Panc1 (cell line): Measurements from ENCODE around the gene MYO1E. TPM values are rescaled to one million over a fixed set of nuclear protein-coding genes. Genes with fewer than 3 reads are reported as not detected.

Source experiments
- ATAC-seq: fragments of 200-7000 bp; cut with Tn5 transposase; 2 replicates; pipeline ENCODE4 v1.9.1; 2020; ENCODE audit warnings: mild to moderate bottlenecking, moderate library complexity
- BruUV-seq: library from RNA; stranded (reverse); fragments of 400-500 nt; replicated peaks from 2 replicates; lab custom pipeline; 2021; lab: Mats Ljungman, UMichigan
- CTCF ChIA-PET: fragments of 300-600 bp; sonication (Branson Sonifier 250); formaldehyde crosslinking; loops from one replicate; lab custom pipeline; 2022; ENCODE audit warnings: antibody characterized with exemption; lab: Charles Lee
- POLR2A ChIA-PET: fragments of 300-600 bp; sonication (Branson Sonifier 250); formaldehyde crosslinking; loops from one replicate; lab custom pipeline; 2022; ENCODE audit warnings: antibody characterized with exemption; lab: Charles Lee
- DNase-seq: peaks from one replicate; pipeline ENCODE4 v3.0.0-alpha.2; 2010; ENCODE audit warnings: low read depth, low spot score
- H3K27ac ChIP-seq: 2 replicates; pipeline ENCODE4 v1.5.1; 2011; ENCODE audit warnings: mild to moderate bottlenecking, low read length, inconsistent platforms
- H3K27me3 ChIP-seq: fragments of 200-500 bp; sonication (Bioruptor generic); 2 replicates; pipeline ENCODE4 v1.6.0; 2014; ENCODE audit warnings: low read length, inconsistent platforms; ENCODE audit not compliant: control insufficient read depth, insufficient read depth
- H3K36me3 ChIP-seq: fragments of 200-500 bp; sonication (Bioruptor generic); 2 replicates; pipeline ENCODE4 v1.5.1; 2014; ENCODE audit warnings: inconsistent platforms, mild to moderate bottlenecking, low read length, moderate library complexity; ENCODE audit not compliant: control insufficient read depth, insufficient read depth
- H3K4me1 ChIP-seq: 2 replicates; pipeline ENCODE4 v1.5.1; 2011; ENCODE audit warnings: inconsistent platforms, mild to moderate bottlenecking, low read length, moderate library complexity; ENCODE audit not compliant: control insufficient read depth, insufficient read depth
- H3K4me3 ChIP-seq, 2 experiments: 2 replicates each; pipeline ENCODE4 v1.5.1; 2011 to 2012; ENCODE audit warnings: low read depth in 2 of 2, low read length in 2 of 2, mild to moderate bottlenecking in 2 of 2, inconsistent platforms in 1 of 2, moderate library complexity in 1 of 2
- H3K9me3 ChIP-seq: fragments of 200-500 bp; sonication (Bioruptor generic); 2 replicates; pipeline ENCODE4 v1.5.1; 2014; ENCODE audit warnings: low read depth, mild to moderate bottlenecking, inconsistent platforms, low read length, moderate library complexity; ENCODE audit not compliant: control insufficient read depth, insufficient read depth
- POLR2AphosphoS5 ChIP-seq: IDR thresholded peaks from 2 replicates; pipeline ENCODE4 v1.6.1; 2012; ENCODE audit warnings: mild to moderate bottlenecking, low read depth, low read length, moderate library complexity
- SIN3A ChIP-seq: IDR thresholded peaks from 2 replicates; pipeline ENCODE4 v1.6.1; 2012; ENCODE audit warnings: low read depth, mild to moderate bottlenecking, low read length, moderate library complexity, borderline replicate concordance; ENCODE audit not compliant: insufficient read depth
- TCF7L2 ChIP-seq: IDR thresholded peaks from 2 replicates; pipeline ENCODE4 v1.6.1; 2011; ENCODE audit warnings: mild to moderate bottlenecking, low read depth, low read length, inconsistent platforms
- in situ Hi-C: cut with HindIII; loops from 2 replicates; pipeline ENCODE4 v1.10.0; 2016; ENCODE audit warnings: low sequenced_read_pairs, low pct_unique_long_range_greater_than_20kb
- intact Hi-C: fragments of 100-400 bp; cut with micrococcal nuclease; formaldehyde crosslinking; loops from one replicate; pipeline ENCODE4 v1.10.0; 2022; ENCODE audit not compliant: unreplicated experiment
- total RNA-seq: library from RNA; stranded (reverse); gene quantifications from one replicate; pipeline ENCODE4 v1.2.1, GENCODE V29; 2021; ENCODE audit not compliant: unreplicated experiment
- TF ChIP-seq, protein P1 (sequence below): fragments of 450-650 bp; IDR thresholded peaks from 2 replicates; pipeline ENCODE4 v1.5.1; 2017; ENCODE audit warnings: mild to moderate bottlenecking
- TF ChIP-seq, protein P2 (sequence below), 2 experiments: IDR thresholded peaks; 2 replicates each; pipeline ENCODE4 v1.6.1; 2011 to 2012; ENCODE audit warnings: low read depth in 2 of 2, control low read depth in 1 of 2, low read length in 1 of 2, mild to moderate bottlenecking in 1 of 2, moderate library complexity in 1 of 2; ENCODE audit not compliant: insufficient read depth in 1 of 2

MYO1E gene
- total RNA-seq, 1 experiment from 2014 or later: 161 TPM

DNA sequence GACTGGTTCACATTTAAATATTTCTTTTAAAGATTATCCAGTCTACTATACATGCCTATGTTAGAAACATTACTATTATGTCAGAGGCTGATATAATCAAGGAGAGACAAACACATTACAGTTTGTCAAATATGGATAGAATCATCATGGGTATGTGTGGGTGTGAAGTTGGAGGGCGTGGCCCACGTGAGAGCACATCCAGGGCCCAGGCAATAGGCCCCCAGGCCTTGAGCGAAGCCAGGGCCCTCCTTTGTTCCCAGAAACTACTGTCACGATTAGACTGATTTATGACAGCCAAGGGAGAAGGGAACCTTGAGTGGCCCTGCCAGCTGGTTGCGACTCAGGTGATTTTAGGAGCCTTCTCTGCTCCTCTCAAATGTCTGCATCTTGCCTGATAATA, 193.0 kb downstream of the MYO1E start:
- in situ Hi-C loops: no loop called here
- no peaks in the 10 kb centered on the region for H3K27me3 ChIP-seq
- BruUV-seq: no TSS peak
- ChIA-PET CTCF (no interaction called here), POLR2A (no interaction called here)
- H3K27ac ChIP-seq: no peak overlapping the region
- H3K36me3 ChIP-seq: no peaks in the 10 kb centered on the region
- TF ChIP-seq, protein P1, sequence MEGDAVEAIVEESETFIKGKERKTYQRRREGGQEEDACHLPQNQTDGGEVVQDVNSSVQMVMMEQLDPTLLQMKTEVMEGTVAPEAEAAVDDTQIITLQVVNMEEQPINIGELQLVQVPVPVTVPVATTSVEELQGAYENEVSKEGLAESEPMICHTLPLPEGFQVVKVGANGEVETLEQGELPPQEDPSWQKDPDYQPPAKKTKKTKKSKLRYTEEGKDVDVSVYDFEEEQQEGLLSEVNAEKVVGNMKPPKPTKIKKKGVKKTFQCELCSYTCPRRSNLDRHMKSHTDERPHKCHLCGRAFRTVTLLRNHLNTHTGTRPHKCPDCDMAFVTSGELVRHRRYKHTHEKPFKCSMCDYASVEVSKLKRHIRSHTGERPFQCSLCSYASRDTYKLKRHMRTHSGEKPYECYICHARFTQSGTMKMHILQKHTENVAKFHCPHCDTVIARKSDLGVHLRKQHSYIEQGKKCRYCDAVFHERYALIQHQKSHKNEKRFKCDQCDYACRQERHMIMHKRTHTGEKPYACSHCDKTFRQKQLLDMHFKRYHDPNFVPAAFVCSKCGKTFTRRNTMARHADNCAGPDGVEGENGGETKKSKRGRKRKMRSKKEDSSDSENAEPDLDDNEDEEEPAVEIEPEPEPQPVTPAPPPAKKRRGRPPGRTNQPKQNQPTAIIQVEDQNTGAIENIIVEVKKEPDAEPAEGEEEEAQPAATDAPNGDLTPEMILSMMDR: no peak
- TF ChIP-seq, protein P2, sequence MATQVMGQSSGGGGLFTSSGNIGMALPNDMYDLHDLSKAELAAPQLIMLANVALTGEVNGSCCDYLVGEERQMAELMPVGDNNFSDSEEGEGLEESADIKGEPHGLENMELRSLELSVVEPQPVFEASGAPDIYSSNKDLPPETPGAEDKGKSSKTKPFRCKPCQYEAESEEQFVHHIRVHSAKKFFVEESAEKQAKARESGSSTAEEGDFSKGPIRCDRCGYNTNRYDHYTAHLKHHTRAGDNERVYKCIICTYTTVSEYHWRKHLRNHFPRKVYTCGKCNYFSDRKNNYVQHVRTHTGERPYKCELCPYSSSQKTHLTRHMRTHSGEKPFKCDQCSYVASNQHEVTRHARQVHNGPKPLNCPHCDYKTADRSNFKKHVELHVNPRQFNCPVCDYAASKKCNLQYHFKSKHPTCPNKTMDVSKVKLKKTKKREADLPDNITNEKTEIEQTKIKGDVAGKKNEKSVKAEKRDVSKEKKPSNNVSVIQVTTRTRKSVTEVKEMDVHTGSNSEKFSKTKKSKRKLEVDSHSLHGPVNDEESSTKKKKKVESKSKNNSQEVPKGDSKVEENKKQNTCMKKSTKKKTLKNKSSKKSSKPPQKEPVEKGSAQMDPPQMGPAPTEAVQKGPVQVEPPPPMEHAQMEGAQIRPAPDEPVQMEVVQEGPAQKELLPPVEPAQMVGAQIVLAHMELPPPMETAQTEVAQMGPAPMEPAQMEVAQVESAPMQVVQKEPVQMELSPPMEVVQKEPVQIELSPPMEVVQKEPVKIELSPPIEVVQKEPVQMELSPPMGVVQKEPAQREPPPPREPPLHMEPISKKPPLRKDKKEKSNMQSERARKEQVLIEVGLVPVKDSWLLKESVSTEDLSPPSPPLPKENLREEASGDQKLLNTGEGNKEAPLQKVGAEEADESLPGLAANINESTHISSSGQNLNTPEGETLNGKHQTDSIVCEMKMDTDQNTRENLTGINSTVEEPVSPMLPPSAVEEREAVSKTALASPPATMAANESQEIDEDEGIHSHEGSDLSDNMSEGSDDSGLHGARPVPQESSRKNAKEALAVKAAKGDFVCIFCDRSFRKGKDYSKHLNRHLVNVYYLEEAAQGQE (IDR thresholded peaks at IDR 0.05; ENCODE audit: insufficient read depth in 1 of 2, low read depth in 2 of 2, low read length in 1 of 2): no peak
- TF ChIP-seq POLR2AphosphoS5 (no peak), TCF7L2 (no peak), SIN3A (no peak)
- H3K9me3 ChIP-seq: no peaks in the 10 kb centered on the region
- DNase-seq: no peak
- no peak overlapping the region for H3K4me3 ChIP-seq
- ATAC-seq: no peak
- intact Hi-C loops: no loop called here
- H3K4me1 ChIP-seq: peaks cover 5% of the 10 kb centered on the region

- intact Hi-C loops: no loop called here
- in situ Hi-C loops: no loop called here
- no peaks in the 10 kb centered on the region for H3K9me3 ChIP-seq
- ATAC-seq (no peak), DNase-seq (no peak)
- H3K4me3 ChIP-seq: no peak overlapping the region
- H3K27ac ChIP-seq: no peak overlapping the region
- CTCF ChIA-PET: no interaction called here
- H3K36me3 ChIP-seq: no peaks in the 10 kb centered on the region
- H3K4me1 ChIP-seq: peaks cover 5% of the 10 kb centered on the region
- no peaks in the 10 kb centered on the region for H3K27me3 ChIP-seq
- TF ChIP-seq TCF7L2 (no peak), POLR2AphosphoS5 (no peak), SIN3A (no peak)
- TF ChIP-seq, protein P1: no peak
- TF ChIP-seq, protein P2 (IDR thresholded peaks at IDR 0.05; ENCODE audit: insufficient read depth in 1 of 2, low read depth in 2 of 2, low read length in 1 of 2): no peak
- POLR2A ChIA-PET: no interaction called here
- no TSS peak for BruUV-seq
Measured at GRCh38 chr15:59178151-59178695, 194.4 kb downstream of the MYO1E start.
